ENCODE data around the gene PDE11A. TPM values are rescaled to one million over a fixed set of nuclear protein-coding genes. Genes with fewer than 3 reads are reported as not detected.

Gene PDE11A
- total RNA-seq, 1 experiment from 2014 or later, result 0.24 TPM

Other genes starting within 250 kb of the PDE11A start
- 18.1 and 18.6 TPM in 2 replicates for gene RBM45, start 39.7 kb upstream of the PDE11A start, total RNA-seq (2014; rRNA removed; shearing (Covaris generic))
- gene OSBPL6, start 121.7 kb upstream of the PDE11A start, total RNA-seq (2014; rRNA removed; shearing (Covaris generic)), result 10.7 and 12.3 TPM in 2 replicates

All from RPMI7951 (cell line).